GM12865 (cell line): ENCODE results near the gene MTMR10.

Source experiments
- DNase-seq: peaks from one replicate; pipeline ENCODE4 v3.0.0; 2010; ENCODE audit warnings: low read depth
- H3K4me3 ChIP-seq: 2 replicates; pipeline ENCODE4 v1.5.1; 2011; ENCODE audit warnings: mild to moderate bottlenecking, low read depth, low read length, control low read depth
- CTCF ChIP-seq: IDR thresholded peaks from 2 replicates; pipeline ENCODE4 v1.5.1; 2011; ENCODE audit warnings: low read length, control low read depth, low read depth, inconsistent platforms; ENCODE audit not compliant: insufficient read depth; ENCODE audit errors: missing control alignments

MTMR10 gene

DNA sequence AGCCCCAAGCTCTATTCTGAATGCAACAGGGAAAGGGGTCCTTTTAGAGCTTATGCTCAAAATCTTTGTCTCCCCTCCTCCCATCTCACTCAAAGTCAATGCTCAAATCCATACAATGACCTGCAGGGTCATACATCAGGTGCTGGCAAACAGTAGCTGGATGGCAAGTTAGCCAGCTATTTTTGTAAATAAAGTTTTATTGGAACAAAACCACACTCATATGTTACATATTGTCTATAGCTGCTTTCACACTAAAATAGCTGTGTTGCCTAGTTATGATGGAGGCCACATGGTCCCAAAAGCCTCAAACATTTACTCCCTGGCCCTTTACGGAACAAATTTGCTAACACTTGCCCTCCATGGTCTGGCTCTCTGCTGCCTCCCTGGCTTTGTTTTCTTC, 89.5 kb downstream of the MTMR10 start:
- DNase-seq = no peak
- TF ChIP-seq CTCF = no peak
- H3K4me3 ChIP-seq = no peak overlapping the region

DNA sequence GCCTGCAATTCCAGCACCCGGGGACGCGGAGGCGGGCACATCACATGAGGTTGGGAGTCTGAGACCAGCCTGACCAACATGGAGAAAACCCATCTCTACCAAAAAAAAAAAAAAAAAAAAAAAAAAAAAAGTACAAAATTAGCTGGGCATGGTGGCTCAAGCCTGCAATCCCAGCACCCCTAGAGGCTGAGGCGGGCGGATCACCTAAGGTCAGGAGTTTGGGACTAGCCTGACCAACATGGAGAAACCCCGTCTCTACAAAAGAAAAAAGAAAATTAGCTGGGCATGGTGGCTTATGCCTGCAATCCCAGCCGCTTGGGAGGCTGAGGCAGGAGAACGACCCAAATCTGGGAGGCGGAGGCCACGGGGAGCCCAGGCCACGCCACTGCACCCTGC, 95.2 kb downstream of the MTMR10 start:
- H3K4me3 ChIP-seq = no peak overlapping the region
- no peak for TF ChIP-seq CTCF
- DNase-seq = no peak

DNA sequence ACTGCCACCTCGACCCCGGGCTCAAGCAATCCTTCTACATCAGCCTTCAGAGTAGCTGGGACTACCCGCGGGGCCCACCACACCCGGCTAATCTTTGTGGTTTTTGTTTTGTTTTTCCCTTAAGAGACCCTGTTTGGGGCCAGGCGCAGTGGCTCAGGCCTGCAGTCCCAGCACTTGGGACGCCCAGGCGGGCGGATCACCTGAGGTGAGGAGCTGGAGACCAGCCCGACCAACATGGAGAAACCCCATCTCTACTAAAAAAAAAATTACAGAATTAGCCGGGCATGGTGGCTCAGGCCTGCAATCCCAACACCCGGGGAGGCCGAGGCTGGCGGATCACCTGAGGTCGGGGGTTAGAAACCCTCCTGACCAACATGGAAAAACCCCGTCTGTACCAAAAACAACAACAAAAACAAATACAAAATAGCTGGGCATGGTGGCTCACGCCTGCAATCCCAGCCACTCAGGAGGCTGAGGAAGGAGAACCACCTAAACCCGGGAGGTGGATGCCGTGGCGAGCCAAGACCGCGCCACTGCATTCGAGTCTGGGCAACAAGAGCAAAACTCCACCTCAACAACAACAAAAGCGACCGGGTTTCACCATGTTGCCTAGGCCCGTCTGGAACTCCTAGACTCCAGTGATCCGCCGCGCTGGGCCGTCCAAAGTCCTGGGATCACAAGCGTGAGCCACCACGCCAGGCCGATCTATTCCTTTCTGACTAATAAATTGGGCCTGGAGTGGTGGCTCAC, 95.8 kb downstream of the MTMR10 start:
- TF ChIP-seq CTCF = no peak
- no peak for DNase-seq
- no peak overlapping the region for H3K4me3 ChIP-seq

DNA sequence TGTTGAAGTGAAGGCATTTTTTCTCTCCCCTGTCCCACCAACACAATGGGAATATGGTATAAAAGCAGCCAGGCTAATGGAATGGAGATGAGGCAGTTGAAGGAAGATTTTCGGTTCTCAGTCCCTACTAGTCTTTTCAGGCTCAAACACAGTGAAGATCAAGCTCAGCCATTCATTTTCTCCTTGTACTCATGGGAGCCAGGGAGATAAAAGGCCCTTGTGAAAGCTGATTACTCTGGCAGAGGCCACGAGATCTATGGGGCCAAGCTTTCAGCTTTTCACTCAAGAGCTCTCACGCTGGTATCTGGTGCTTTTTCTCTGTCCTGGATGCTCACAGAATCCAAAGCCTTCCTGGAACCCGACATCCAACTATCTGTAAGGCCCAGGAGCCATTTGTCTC, 102.2 kb downstream of the MTMR10 start:
- TF ChIP-seq CTCF = no peak
- DNase-seq = no peak
- no peak overlapping the region for H3K4me3 ChIP-seq
